ENCODE data around the gene RPTOR.

RPTOR gene

GRCh38 chr17:80905586-80906230, 361.1 kb downstream of the RPTOR start:
- DNase-seq: no peak

GRCh38 chr17:80906364-80907259, 362.0 kb downstream of the RPTOR start:
- DNase-seq: no peak

GRCh38 chr17:80907281-80907680, 362.6 kb downstream of the RPTOR start:
- no peak for DNase-seq

GRCh38 chr17:80908211-80908610, 363.6 kb downstream of the RPTOR start:
- no peak for DNase-seq

GRCh38 chr17:80908776-80909175, 364.1 kb downstream of the RPTOR start:
- DNase-seq: no peak

DNA sequence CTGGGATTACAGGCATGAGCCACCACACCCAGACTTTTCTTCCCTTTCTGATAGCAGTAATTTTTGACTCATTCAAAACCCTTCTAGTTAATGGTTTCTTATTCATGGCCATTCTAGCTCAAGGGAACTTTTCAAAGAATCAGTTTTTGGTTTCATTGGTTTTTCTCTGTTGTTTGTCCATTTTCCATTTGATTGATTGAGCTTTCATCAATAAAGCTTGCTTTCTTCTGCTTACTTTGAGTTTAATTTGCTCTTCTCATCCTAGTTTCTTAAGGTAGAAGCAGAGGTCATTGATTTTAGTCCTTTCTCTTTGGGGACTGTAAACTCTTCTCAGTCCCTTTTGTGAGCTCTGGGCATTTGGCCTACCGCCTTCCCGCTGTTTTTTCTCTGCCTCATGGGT, 365.0 kb downstream of the RPTOR start:
- no peak for DNase-seq

DNA sequence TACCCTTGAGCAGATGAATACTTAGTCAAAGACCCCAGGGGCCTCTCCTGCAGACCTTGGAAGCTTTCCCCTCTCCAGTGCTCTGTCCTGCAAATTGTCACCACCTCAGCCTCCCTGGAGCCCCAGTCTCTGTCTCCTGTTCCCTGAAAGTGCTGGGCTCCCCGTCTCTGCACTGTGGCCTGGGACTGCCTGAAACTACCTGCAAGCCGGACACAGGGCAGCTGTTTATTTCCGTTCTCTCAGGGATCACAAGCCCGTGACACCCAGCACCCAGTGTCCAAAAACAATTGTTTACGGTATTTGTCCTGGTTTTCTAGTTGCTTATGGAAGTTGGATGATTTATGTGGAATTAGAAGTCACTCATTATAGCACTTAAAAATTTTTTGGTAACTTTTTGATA, 365.4 kb downstream of the RPTOR start:
- no peak for DNase-seq

DNA sequence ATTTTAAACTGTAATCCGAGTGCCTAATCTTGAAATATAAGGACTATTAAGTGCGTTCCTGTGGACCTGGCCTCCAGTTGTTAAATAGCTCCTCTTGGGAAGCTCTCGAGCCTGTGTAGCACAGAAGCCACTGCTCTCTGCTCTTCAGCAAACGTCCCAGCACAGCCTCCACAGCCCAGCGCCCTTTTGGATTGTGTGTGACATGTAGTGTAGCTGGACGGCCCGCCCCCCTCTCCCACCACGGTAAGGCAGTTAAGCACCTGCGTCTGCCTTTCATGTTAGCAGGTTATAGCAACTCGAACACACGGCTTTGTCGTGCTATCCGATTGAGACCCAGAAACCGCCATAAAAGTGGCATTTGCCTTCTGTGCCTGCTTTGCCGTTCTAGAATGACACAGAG, 367.8 kb downstream of the RPTOR start:
- DNase-seq: no peak

- DNase-seq: no peak
Observed at GRCh38 chr17:80913928-80914821, 369.5 kb downstream of the RPTOR start.

DNA sequence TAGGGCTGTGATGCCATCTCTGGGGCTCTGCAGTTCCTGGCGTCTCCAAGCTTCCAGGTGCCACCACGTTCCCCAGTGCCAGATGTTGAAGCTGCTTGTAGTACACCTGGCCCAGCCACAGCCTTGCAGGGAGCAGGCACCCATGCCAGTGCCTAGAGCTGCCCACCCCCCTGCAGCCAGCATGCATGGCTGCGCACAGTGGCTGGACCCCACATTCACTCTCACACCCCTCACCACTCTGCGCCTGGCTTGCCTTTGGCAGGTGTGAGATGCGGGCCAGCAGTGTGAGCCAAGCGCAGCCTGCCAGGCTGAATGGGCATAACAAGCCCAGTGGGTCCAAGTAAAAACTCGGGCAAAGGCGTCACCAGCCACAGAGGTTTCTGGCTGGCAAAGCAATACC, 371.6 kb downstream of the RPTOR start:
- no peak for DNase-seq

DNA sequence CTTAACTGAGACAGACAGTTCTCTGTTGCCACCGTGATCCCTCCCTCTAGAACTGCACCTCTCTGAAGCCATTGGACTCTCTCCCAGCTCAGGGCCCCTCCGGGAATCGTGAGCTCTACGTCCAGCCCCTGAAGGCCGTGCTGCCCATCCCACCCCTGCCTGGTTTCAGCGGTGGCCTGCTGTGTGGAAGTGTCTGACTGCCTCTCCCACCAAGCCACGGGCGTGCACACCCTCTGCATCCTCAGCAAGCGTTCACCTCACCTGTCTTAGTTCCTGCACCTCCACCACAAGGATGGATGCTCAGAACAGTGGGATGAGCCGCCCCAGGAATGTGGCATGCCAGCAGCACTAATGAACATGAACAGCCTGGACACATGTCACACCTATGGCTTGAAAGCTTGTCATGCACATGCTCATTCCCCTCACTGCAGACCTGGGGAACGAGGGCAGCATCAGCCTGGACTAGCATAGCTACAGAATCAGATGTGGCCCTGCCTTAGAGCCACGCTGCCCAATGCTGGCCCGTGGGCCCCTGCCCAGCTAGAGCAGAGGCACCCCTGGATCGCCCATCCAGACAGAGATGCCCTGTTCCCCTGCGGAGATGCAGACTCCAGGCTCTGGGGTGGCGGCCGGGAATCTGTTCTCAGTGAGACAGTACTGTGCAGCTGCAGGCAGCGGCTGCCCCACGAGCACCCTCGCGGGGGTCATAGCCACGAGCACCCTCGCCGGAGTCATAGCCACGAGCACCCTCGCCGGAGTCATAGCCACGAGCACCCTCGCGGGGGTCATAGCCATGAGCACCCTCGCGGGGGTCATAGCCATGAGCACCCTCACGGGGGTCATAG, 373.3 kb downstream of the RPTOR start:
- no peak for DNase-seq

GRCh38 chr17:80918731-80919130, 374.1 kb downstream of the RPTOR start:
- DNase-seq: no peak

DNA sequence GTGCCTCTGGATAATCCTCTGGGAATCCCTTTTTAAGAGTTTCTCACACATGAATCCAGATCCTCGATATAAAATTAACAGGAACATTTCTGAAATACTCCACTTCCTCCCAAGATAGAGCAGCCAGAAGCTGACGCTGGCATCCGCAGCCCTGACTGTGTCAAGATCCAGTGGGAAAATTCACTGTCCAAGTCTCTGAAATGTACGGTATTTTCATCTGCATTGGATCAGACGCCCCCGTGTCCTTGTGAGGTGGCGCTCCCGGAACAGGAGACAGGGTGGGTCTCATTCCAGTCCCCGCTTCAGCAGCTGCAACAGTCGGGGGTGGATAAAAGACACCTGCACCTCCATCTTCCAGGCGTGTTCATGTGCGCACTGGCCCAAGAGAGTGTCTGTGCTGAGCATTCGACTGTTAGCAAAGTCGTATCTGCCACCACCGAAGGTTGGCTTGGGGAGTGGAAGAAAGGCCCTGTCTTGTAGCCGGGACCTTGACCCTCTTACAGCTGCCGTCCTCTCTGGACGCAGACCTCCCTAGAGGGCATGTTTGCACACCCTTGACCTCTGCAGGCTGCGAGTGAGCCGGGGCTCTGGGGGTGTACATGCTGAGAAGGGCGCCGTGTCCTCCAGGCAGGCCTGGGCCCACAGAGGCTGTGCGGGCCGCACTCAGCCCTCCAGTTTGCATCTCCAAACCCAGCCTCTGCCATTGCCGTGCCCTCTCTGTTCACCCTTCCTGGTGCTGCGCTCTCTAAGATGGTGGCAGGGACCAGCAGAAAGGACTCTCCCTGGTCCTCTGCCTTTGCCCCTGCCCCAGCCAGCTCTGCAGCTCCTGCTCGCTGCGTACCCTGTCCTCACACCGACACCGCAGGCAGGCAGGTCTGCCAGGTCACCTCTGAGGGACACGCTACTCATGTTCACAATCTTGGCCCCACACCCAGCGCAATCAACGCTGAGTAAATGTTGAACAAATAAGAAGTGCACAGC, 375.0 kb downstream of the RPTOR start:
- DNase-seq: no peak

DNA sequence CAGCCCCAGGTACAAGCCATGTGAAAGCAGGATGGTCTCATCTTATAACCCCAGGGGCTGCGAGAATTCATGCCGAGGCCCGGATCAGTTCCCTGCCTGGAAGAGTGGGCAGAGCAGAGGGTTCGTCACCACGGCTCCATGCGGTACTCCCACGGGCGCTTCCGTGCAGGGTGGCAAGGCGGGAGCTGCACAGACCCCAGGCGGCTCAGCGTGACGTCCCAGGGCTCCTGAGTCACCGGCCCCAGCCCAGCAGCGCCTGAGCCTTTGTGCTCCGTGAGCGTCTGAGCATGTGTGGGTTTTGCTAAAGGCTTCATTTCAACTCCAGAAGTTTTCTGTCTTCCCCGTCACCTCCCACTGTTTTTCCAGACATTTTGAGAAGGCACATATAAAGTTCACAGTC, 375.8 kb downstream of the RPTOR start:
- no peak for DNase-seq

GRCh38 chr17:80921159-80921558, 376.5 kb downstream of the RPTOR start:
- no peak for DNase-seq

- DNase-seq: no peak
Observed at GRCh38 chr17:80921741-80922579, 377.3 kb downstream of the RPTOR start.

GRCh38 chr17:80922580-80923160, 378.0 kb downstream of the RPTOR start:
- DNase-seq: no peak

- DNase-seq: no peak
Observed at GRCh38 chr17:80923211-80924110, 378.8 kb downstream of the RPTOR start.

All from CD4-positive, alpha-beta T cell treated with Interleukin-21 for 1 hour (primary cell).